Adrenal gland (tissue), 12 donors: ENCODE measurements around the gene DCPS. TPM values are rescaled to one million over a fixed set of nuclear protein-coding genes. Genes with fewer than 3 reads are reported as not detected.

ENCODE experiments used
- DNase-seq, 7 donors: peaks; one replicate each; pipeline ENCODE4 v3.0.0-alpha.2; 2019 to 2020
- H3K27ac ChIP-seq, 5 donors: fragments of 200-600 bp; sonication (generic) in 4 of 5; 1 replicate in 3 of 5; 2 replicates in 2 of 5; pipeline versions ENCODE4 v1.5.1 to v1.8.0; 2016 to 2020; ENCODE audit warnings: mild to moderate bottlenecking in 1 of 5
- H3K27me3 ChIP-seq: fragments of 200-600 bp; 2 replicates; pipeline ENCODE4 v1.8.0; 2021
- H3K36me3 ChIP-seq, 2 donors: fragments of 200-600 bp; replicated peaks in 1 of 2; 1 replicate in 1 of 2; 2 replicates in 1 of 2; pipeline versions ENCODE4 v1.5.1 to v1.8.0; 2018 to 2022
- H3K4me1 ChIP-seq, 2 donors: fragments of 200-600 bp; replicated peaks in 1 of 2; 1 replicate in 1 of 2; 2 replicates in 1 of 2; pipeline versions ENCODE4 v1.5.1 to v1.8.0; 2018 to 2021
- H3K4me3 ChIP-seq, 4 donors: fragments of 200-600 bp; sonication (generic) in 3 of 4; one replicate each; pipeline ENCODE4 v1.5.1; 2016 to 2018
- H3K9me3 ChIP-seq, 3 donors: fragments of 200-600 bp; sonication (generic) in 1 of 3; replicated peaks in 1 of 3; 1 replicate in 2 of 3; 2 replicates in 1 of 3; pipeline versions ENCODE4 v1.5.1 to v1.8.0; 2016 to 2021
- CTCF ChIP-seq, 6 experiments: fragments of 450-650 bp in 4 of 6; fragments of 200-600 bp in 2 of 6; sonication (generic) in 1 of 6; IDR thresholded peaks; 1 replicate in 5 of 6; 2 replicates in 1 of 6; pipeline versions ENCODE4 v1.5.1 to v1.8.0; 2016 to 2021; ENCODE audit warnings: antibody characterized with exemption in 6 of 6, mild to moderate bottlenecking in 2 of 6, moderate library complexity in 1 of 6
- POLR2A ChIP-seq, 2 donors: fragments of 450-650 bp; IDR thresholded peaks; one replicate each; pipeline ENCODE4 v1.6.1; 2017; ENCODE audit warnings: antibody characterized with exemption in 2 of 2, mild to moderate bottlenecking in 2 of 2, moderate library complexity in 1 of 2
- WGBS, 4 donors: extraction: QIAGEN DNeasy Blood & Tissue Kit in 2 of 4; methylation state at CpG; one replicate each; pipeline versions ENCODE4 v1.1.5 to v1.1.7; 2013 to 2017; 5-methylcytosine and 5-hydroxymethylcytosine counted together
- intact Hi-C, 2 donors: fragments of 100-400 bp; cut with DNase I; formaldehyde crosslinking; loops; one replicate each; pipeline versions ENCODE4 v1.14.1 to v1.15.0; 2022 to 2023
- polyA plus RNA-seq, 3 donors: library from polyadenylated mRNA; stranded (reverse); fragments of 200-250 nt in 2 of 3; fragments of 350-450 nt in 1 of 3; fragmentation: Illumina TruSeq in 1 of 3; extraction: RNeasy Lipid Tissue Mini Kit (QIAGEN cat#74804) in 1 of 3; gene quantifications; one replicate each; pipeline ENCODE4 v1.2.3, GENCODE V29; 2013 to 2014
- total RNA-seq, 9 donors: library from RNA; depleted of rRNA in 4 of 9; stranded (reverse); fragments of >200 nt in 4 of 9; fragments of 120-200 nt in 1 of 9; fragmentation: NEBNext Ultra II Directional in 1 of 9; extraction: Animal tissue kit (Norgen Biotek cat#: 25700) in 1 of 9; gene quantifications; one replicate each; pipeline versions ENCODE4 v1.1.0 to v1.2.4, GENCODE V29; 2013 to 2023
- donor health status: healthy with polysubstance abuse.
- donor health status: Bipolar disorder and iron deficiency.
- donor health status: DM: yes; HTN: yes; CAD: no.
- donor health status: DM: no; HTN: no; CAD: no.
- donor health status: DM: no; HTN: no; CAD: no.
- donor health status: DM: yes; HTN: yes; CAD: no.

DCPS gene
- total and polyA plus RNA-seq, 12 donors, result 8.3 to 45.5 (median 18.9) TPM

GRCh38 chr11:126337126-126337473, 33.2 kb downstream of the DCPS start:
- 75 to 88% (median 88%) methylated on average over 3 to 4 of the region's 4 CpGs; no CpG with 5 or more reads in 1 of the 4 donors for WGBS, 4 donors
- peaks cover 5 to 47% of the 10 kb centered on the region in 2 donors for H3K4me1 ChIP-seq
- peak overlapping the region in 1 of 5 donors; percentile 65 for H3K27ac ChIP-seq
- H3K27me3 ChIP-seq, result no peaks in the 10 kb centered on the region
- no peaks in the 10 kb centered on the region for H3K9me3 ChIP-seq
- no peak overlapping the region for H3K4me3 ChIP-seq
- intact Hi-C loops, result no loop called here
- H3K36me3 ChIP-seq, result peaks cover 0 to 4% of the 10 kb centered on the region in 2 donors
- no peak for DNase-seq
- TF ChIP-seq POLR2A (IDR thresholded peaks at IDR 0.05), result no peak
- TF ChIP-seq CTCF (IDR thresholded peaks at IDR 0.05), result no peak

GRCh38 chr11:126337474-126338241, 33.8 kb downstream of the DCPS start:
- TF ChIP-seq CTCF (IDR thresholded peaks at IDR 0.05), result no peak
- TF ChIP-seq POLR2A (IDR thresholded peaks at IDR 0.05), result no peak
- intact Hi-C loops, result no loop called here
- Histone ChIP-seq H3K4me3 (no peak overlapping the region), H3K4me1 (peaks cover under 1 to 41% of the 10 kb centered on the region in 2 donors), H3K9me3 (no peaks in the 10 kb centered on the region), H3K27ac (peak overlapping the region in 1 of 5 donors; percentile 31), H3K27me3 (no peaks in the 10 kb centered on the region), H3K36me3 (peaks cover 0 to 4% of the 10 kb centered on the region in 2 donors)
- 75 to 83% (median 83%) methylated on average over 13 to 15 of the region's 15 CpGs; no CpG with 5 or more reads in 1 of the 4 donors for WGBS, 4 donors
- peak in 3 of 7 donors; percentile 21 to 52 (median 23) for DNase-seq

GRCh38 chr11:126338346-126339055, 34.6 kb downstream of the DCPS start:
- peak overlapping the region in 1 of 5 donors; percentile 64 for H3K27ac ChIP-seq
- intact Hi-C loops, result no loop called here
- peak in 1 of 7 donors; percentile 13 for DNase-seq
- peaks cover 0 to 10% of the 10 kb centered on the region in 2 donors for H3K36me3 ChIP-seq
- H3K4me3 ChIP-seq, result no peak overlapping the region
- WGBS, 4 donors, result 95 to 100% (median 97%) methylated on average over 5 to 7 of the region's 7 CpGs
- H3K9me3 ChIP-seq, result no peaks in the 10 kb centered on the region
- H3K4me1 ChIP-seq, result peaks cover 0 to 40% of the 10 kb centered on the region in 2 donors
- no peaks in the 10 kb centered on the region for H3K27me3 ChIP-seq
- TF ChIP-seq CTCF (IDR thresholded peaks at IDR 0.05), result no peak
- no peak for TF ChIP-seq POLR2A (IDR thresholded peaks at IDR 0.05)

- no peak for TF ChIP-seq POLR2A (IDR thresholded peaks at IDR 0.05)
- no peak for TF ChIP-seq CTCF (IDR thresholded peaks at IDR 0.05)
- no peak overlapping the region for H3K4me3 ChIP-seq
- H3K27ac ChIP-seq, result peak overlapping the region in 2 of 5 donors; percentile 56 to 64
- DNase-seq, result peak in 2 of 7 donors; percentile 2 to 13
- H3K9me3 ChIP-seq, result no peaks in the 10 kb centered on the region
- H3K27me3 ChIP-seq, result no peaks in the 10 kb centered on the region
- peaks cover 0 to 15% of the 10 kb centered on the region in 2 donors for H3K36me3 ChIP-seq
- peaks cover 0 to 40% of the 10 kb centered on the region in 2 donors for H3K4me1 ChIP-seq
- intact Hi-C loops, result no loop called here
- 79 to 87% (median 82%) methylated on average over 14 to 15 of the region's 15 CpGs for WGBS, 4 donors
These were observed 35.4 kb downstream of the DCPS start for GRCh38 chr11:126339073-126339862.
